Loucy (cell line): ENCODE results near the gene CDK16.

Experiments used
- EZH2phosphoT487 ChIP-seq: fragments of 200-600 bp; IDR thresholded peaks from 2 replicates; pipeline ENCODE4 v1.6.1; 2018; ENCODE audit warnings: antibody characterized with exemption, mild to moderate bottlenecking, moderate library complexity, borderline replicate concordance
- TF ChIP-seq, protein P1 (sequence below): fragments of 200-600 bp; sonication (generic); conservative IDR thresholded peaks from 2 replicates; pipeline ENCODE4 v1.5.1; 2014; ENCODE audit warnings: mild to moderate bottlenecking, antibody characterized with exemption, low read length

DNA sequence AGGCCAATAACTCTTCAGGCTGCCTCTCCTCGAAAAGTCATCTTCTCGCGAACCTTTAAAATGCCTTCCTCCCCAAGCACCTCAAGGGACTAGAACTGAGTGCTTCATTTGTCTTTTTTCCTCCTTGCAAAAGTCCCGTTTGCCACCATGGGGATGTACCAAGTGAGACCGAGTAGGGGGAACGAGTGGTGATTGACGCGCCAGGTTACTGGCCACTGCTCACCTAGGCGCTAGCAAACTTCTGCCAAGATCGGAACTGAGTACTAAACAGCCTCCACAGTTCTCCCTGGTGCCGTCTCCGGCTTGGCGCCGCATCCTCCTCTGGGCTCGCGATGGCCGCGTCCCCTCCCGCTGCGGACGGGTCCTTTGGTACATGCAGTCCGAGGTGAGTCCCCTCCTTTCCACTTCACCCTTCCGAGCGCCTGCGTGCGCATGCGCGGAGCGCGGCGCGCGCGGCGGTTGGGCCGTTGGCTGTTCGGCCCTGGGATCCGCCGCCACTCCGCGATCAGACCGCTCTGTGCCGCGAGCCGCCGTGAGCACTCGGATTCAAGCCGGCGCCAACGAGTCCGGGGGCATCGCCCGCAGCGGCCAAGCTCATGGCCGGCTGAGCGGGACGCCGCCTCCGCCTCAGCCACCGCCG, at the start of gene CDK16:
- TF ChIP-seq, protein P1, sequence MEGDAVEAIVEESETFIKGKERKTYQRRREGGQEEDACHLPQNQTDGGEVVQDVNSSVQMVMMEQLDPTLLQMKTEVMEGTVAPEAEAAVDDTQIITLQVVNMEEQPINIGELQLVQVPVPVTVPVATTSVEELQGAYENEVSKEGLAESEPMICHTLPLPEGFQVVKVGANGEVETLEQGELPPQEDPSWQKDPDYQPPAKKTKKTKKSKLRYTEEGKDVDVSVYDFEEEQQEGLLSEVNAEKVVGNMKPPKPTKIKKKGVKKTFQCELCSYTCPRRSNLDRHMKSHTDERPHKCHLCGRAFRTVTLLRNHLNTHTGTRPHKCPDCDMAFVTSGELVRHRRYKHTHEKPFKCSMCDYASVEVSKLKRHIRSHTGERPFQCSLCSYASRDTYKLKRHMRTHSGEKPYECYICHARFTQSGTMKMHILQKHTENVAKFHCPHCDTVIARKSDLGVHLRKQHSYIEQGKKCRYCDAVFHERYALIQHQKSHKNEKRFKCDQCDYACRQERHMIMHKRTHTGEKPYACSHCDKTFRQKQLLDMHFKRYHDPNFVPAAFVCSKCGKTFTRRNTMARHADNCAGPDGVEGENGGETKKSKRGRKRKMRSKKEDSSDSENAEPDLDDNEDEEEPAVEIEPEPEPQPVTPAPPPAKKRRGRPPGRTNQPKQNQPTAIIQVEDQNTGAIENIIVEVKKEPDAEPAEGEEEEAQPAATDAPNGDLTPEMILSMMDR: no peak
- TF ChIP-seq EZH2phosphoT487: no peak
